A673 (cell line): ENCODE results near the gene TDRKH. TPM values are rescaled to one million over a fixed set of nuclear protein-coding genes. Genes with fewer than 3 reads are reported as not detected.

Experiments used
- BruUV-seq: library from RNA; stranded (reverse); fragments of 400-500 nt; replicated peaks from 2 replicates; lab custom pipeline; 2021; lab: Mats Ljungman, UMichigan
- CTCF ChIA-PET: fragments of 300-600 bp; sonication (Branson Sonifier 250); formaldehyde crosslinking; loops from one replicate; lab custom pipeline; 2022; ENCODE audit warnings: antibody characterized with exemption; lab: Charles Lee
- POLR2A ChIA-PET: fragments of 300-600 bp; sonication (Branson Sonifier 250); formaldehyde crosslinking; loops from one replicate; lab custom pipeline; 2022; ENCODE audit warnings: antibody characterized with exemption; ENCODE audit not compliant: low non-redundant PET; lab: Charles Lee
- DNase-seq: peaks from one replicate; pipeline ENCODE4 v3.0.0-alpha.2; 2015; ENCODE audit warnings: low spot score
- H3K27ac ChIP-seq: fragments of 200-600 bp; sonication (generic); 2 replicates; pipeline ENCODE4 v1.5.1; 2016; ENCODE audit warnings: mixed run types, low read depth, mild to moderate bottlenecking, mixed read lengths, antibody characterized with exemption, low read length; ENCODE audit not compliant: poor library complexity, severe bottlenecking
- H3K27me3 ChIP-seq: fragments of 200-600 bp; sonication (generic); replicated peaks from 2 replicates; pipeline ENCODE4 v1.6.1; 2017; ENCODE audit warnings: mixed run types, low read depth, mild to moderate bottlenecking, mixed read lengths, antibody characterized with exemption, low read length; ENCODE audit not compliant: insufficient read depth, poor library complexity
- H3K36me3 ChIP-seq: fragments of 200-600 bp; sonication (generic); 2 replicates; pipeline ENCODE4 v1.6.1; 2016; ENCODE audit warnings: mixed run types, mild to moderate bottlenecking, mixed read lengths, antibody characterized with exemption, low read length; ENCODE audit not compliant: insufficient read depth, poor library complexity, severe bottlenecking
- H3K4me1 ChIP-seq: fragments of 200-600 bp; sonication (generic); 2 replicates; pipeline ENCODE4 v1.6.1; 2017; ENCODE audit warnings: mixed run types, mild to moderate bottlenecking, mixed read lengths, antibody characterized with exemption, low read length; ENCODE audit not compliant: insufficient read depth, poor library complexity, severe bottlenecking
- H3K4me3 ChIP-seq: fragments of 200-600 bp; sonication (generic); 2 replicates; pipeline ENCODE4 v1.5.1; 2016; ENCODE audit warnings: low read depth, mixed run types, mild to moderate bottlenecking, mixed read lengths, low read length; ENCODE audit not compliant: poor library complexity, severe bottlenecking
- H3K9me3 ChIP-seq: fragments of 200-600 bp; sonication (generic); 2 replicates; pipeline ENCODE4 v1.6.1; 2016; ENCODE audit warnings: mixed run types, low read depth, mild to moderate bottlenecking, mixed read lengths, antibody characterized with exemption, low read length; ENCODE audit not compliant: poor library complexity, severe bottlenecking
- EZH2 ChIP-seq: fragments of 200-600 bp; sonication (generic); IDR thresholded peaks from 2 replicates; pipeline ENCODE4 v1.6.1; 2017; ENCODE audit warnings: borderline replicate concordance, low read depth, mild to moderate bottlenecking, mixed read lengths, antibody characterized with exemption, low read length; ENCODE audit not compliant: poor library complexity, severe bottlenecking
- intact Hi-C: fragments of 100-400 bp; cut with micrococcal nuclease; formaldehyde crosslinking; loops from one replicate; pipeline ENCODE4 v1.10.0; 2022; ENCODE audit not compliant: unreplicated experiment
- total RNA-seq: library from RNA; stranded (reverse); gene quantifications from 2 replicates; pipeline ENCODE4 v1.2.3, GENCODE V29; 2021
- TF ChIP-seq, protein P1 (sequence below): fragments of 300-800, 200-600 bp; sonication (generic); conservative IDR thresholded peaks from 2 replicates; pipeline ENCODE4 v1.5.1; 2017; ENCODE audit warnings: low read depth, mild to moderate bottlenecking, antibody characterized with exemption, low read length, moderate library complexity, mixed read lengths

Gene TDRKH
- total RNA-seq, 1 experiment from 2014 or later: 2.1 TPM

DNA sequence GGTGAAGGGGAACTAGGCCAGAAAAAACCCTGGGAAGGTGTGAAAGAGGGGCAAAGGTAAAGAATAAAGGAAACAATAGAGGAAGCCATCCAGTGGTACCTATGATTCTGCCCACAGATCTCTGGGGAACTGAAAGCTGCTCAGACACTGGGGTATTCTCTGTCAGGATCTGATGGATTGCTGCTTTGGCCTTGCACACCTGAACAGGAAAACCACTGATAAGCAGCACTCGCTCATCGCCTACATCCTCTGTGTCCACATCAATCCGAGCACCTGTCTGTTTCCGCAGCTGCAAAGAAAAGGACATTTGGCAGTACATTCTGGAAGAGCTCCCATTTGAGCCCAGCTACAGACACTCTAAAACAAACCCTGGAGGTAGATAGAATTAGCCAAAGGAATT lies 10.4 kb downstream of the TDRKH start:
- Histone ChIP-seq H3K9me3 (no peaks in the 10 kb centered on the region), H3K27me3 (peaks cover 10% of the 10 kb centered on the region), H3K4me1 (no peaks in the 10 kb centered on the region), H3K36me3 (no peaks in the 10 kb centered on the region), H3K4me3 (no peak overlapping the region), H3K27ac (no peak overlapping the region)
- ChIA-PET CTCF (no interaction called here), POLR2A (no interaction called here)
- intact Hi-C loops: no loop called here
- DNase-seq: no peak
- TF ChIP-seq EZH2: no peak
- TF ChIP-seq, protein P1, sequence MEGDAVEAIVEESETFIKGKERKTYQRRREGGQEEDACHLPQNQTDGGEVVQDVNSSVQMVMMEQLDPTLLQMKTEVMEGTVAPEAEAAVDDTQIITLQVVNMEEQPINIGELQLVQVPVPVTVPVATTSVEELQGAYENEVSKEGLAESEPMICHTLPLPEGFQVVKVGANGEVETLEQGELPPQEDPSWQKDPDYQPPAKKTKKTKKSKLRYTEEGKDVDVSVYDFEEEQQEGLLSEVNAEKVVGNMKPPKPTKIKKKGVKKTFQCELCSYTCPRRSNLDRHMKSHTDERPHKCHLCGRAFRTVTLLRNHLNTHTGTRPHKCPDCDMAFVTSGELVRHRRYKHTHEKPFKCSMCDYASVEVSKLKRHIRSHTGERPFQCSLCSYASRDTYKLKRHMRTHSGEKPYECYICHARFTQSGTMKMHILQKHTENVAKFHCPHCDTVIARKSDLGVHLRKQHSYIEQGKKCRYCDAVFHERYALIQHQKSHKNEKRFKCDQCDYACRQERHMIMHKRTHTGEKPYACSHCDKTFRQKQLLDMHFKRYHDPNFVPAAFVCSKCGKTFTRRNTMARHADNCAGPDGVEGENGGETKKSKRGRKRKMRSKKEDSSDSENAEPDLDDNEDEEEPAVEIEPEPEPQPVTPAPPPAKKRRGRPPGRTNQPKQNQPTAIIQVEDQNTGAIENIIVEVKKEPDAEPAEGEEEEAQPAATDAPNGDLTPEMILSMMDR: no peak
- BruUV-seq: no TSS peak

DNA sequence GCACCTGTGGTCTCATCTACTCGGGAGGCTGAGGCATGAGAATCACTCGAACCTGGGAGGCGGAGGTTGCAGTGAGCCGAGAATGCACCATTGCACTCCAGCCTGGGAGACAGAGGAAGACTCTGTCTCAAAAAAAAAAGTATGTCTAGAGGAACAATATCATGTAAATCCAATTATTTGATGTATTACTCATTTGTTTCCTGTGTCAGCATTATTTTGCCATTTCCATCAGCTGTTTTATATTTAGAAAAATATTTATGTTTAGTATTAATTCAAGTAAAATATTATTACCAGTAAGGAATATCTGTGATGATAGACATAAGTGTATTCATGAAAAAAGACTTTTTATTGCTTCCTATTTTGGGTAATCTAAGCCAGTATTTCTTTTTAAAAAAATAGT lies 13.0 kb downstream of the TDRKH start:
- POLR2A ChIA-PET: no interaction called here

DNA sequence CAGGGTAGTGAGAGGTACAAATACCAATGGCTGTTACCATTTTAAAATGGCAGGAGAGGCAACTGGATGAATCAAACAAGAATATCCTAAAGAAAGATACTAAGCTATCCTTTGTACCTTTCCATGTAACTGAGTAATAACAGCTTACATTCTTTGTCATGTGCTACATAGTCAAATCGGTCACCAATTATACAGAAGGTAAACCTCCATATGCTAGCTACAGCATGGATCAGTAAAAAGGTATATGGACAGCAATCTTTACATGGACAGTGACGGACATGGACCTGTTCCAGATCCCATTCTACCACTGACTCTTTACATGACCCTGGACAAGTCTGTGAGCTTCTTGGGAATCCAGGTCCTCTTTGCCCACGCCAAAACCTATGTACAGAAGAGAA lies 13.6 kb downstream of the TDRKH start:
- no peak for TF ChIP-seq EZH2
- TF ChIP-seq, protein P1: no peak
- Histone ChIP-seq H3K36me3 (no peaks in the 10 kb centered on the region), H3K9me3 (no peaks in the 10 kb centered on the region), H3K4me1 (no peaks in the 10 kb centered on the region), H3K27me3 (no peaks in the 10 kb centered on the region), H3K27ac (no peak overlapping the region), H3K4me3 (no peak overlapping the region)
- POLR2A ChIA-PET: interaction anchor here (0.7 kb wide), 1 partner anchor 73 kb away, joined by 3 read pairs; no protein-coding TSS in a partner anchor
- CTCF ChIA-PET: no interaction called here
- DNase-seq: no peak
- BruUV-seq: no TSS peak
- intact Hi-C loops: no loop called here

More for the DNA sequence above, 13.0 kb downstream of the TDRKH start:
- no TSS peak for BruUV-seq
- Histone ChIP-seq H3K4me1 (no peaks in the 10 kb centered on the region), H3K9me3 (no peaks in the 10 kb centered on the region), H3K27ac (no peak overlapping the region), H3K36me3 (no peaks in the 10 kb centered on the region), H3K4me3 (no peak overlapping the region), H3K27me3 (no peaks in the 10 kb centered on the region)
- intact Hi-C loops: no loop called here
- DNase-seq: no peak
- CTCF ChIA-PET: no interaction called here
- no peak for TF ChIP-seq EZH2
- TF ChIP-seq, protein P1: no peak
